Activated naive CD4-positive, alpha-beta T cell treated with anti-CD3 and anti-CD28 coated beads, Interleukin-2, amount 10 ng/mL, durations not matched to agents 7 days and 5 days (primary cell): ENCODE measurements around the gene MT1E.
"Not testable (repeated sequence)": the region's sequence is repeated elsewhere in the genome, so short reads cannot be mapped to it uniquely, and the experiment has no call there.

Source experiments
- CTCF ChIA-PET: fragments of 350-600 bp; sonication (Branson Sonifier 250); formaldehyde crosslinking; loops from one replicate; lab custom pipeline; 2021; ENCODE audit warnings: antibody characterized with exemption; lab: Charles Lee
- DNase-seq: peaks from one replicate; pipeline ENCODE4 v3.0.0-alpha.2; 2020
- H3K27ac Mint-ChIP-seq: one replicate; pipeline ENCODE4 v1.8.0; 2021; ENCODE audit warnings: mild to moderate bottlenecking, moderate library complexity, mixed read lengths
- H3K27me3 Mint-ChIP-seq: one replicate; pipeline ENCODE4 v1.8.0; 2021; ENCODE audit warnings: mild to moderate bottlenecking, mixed read lengths
- H3K36me3 Mint-ChIP-seq: one replicate; pipeline ENCODE4 v1.8.0; 2021; ENCODE audit warnings: mixed read lengths
- H3K4me1 Mint-ChIP-seq: one replicate; pipeline ENCODE4 v1.8.0; 2021; ENCODE audit warnings: mixed read lengths
- H3K4me3 Mint-ChIP-seq: one replicate; pipeline ENCODE4 v1.8.0; 2021; ENCODE audit warnings: mild to moderate bottlenecking, moderate library complexity, mixed read lengths
- H3K9me3 Mint-ChIP-seq: one replicate; pipeline ENCODE4 v1.8.0; 2021; ENCODE audit warnings: mixed read lengths

Gene MT1E

DNA sequence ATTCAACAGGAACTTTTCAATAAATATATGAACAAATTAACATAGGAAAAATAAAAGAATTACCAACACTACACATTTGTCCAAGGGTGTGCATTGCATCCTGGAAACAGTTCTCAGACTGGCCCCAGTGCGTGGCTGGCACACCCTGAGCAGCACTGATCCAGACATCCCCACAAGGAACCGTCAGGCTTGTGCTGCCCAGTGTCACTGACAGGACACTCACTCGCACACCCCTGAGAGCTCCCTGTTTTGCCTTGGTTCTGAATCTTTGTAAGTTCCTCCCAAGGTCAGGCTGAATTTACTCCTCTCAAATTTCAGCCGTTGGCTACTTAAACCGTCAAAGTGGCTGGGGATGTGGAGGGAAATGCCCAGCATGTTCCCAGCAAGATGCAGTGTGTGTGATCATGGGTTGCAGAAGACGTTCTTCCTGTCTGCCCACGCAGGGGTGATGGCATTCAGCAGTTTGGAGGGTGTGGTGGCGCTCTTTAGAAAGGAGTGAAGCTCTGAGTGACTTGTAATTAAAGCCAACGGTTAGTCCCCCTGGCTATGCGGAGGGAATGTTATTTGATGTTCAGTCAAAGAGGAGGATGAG, 15.5 kb upstream of the MT1E start:
- peaks cover 2% of the 10 kb centered on the region for H3K27me3 Mint-ChIP-seq
- H3K36me3 Mint-ChIP-seq = peaks cover 1% of the 10 kb centered on the region
- peak; percentile 47 for DNase-seq
- peak overlapping the region; percentile 93 for H3K27ac Mint-ChIP-seq
- CTCF ChIA-PET = interaction anchor here (0.9 to 2.1 kb wide), 2 partner anchors 92 to 254 kb away, joined by 3 to 6 read pairs; no protein-coding TSS in a partner anchor
- peak overlapping the region; percentile 92 for H3K4me3 Mint-ChIP-seq
- H3K9me3 Mint-ChIP-seq = no peaks in the 10 kb centered on the region
- peaks cover 48% of the 10 kb centered on the region for H3K4me1 Mint-ChIP-seq

- no peaks in the 10 kb centered on the region for H3K27me3 Mint-ChIP-seq
- H3K4me1 Mint-ChIP-seq = peaks cover 48% of the 10 kb centered on the region
- peak overlapping the region; percentile 93 for H3K27ac Mint-ChIP-seq
- no peak for DNase-seq
- H3K36me3 Mint-ChIP-seq = peaks cover 1% of the 10 kb centered on the region
- peak overlapping the region; percentile 38 for H3K4me3 Mint-ChIP-seq
- CTCF ChIA-PET = interaction anchor here (1.2 to 2.1 kb wide), 2 partner anchors 10 to 91 kb away, joined by 4 to 6 read pairs; no protein-coding TSS in a partner anchor
- no peaks in the 10 kb centered on the region for H3K9me3 Mint-ChIP-seq
Measured at GRCh38 chr16:56610609-56611111, 14.9 kb upstream of the MT1E start.

DNA sequence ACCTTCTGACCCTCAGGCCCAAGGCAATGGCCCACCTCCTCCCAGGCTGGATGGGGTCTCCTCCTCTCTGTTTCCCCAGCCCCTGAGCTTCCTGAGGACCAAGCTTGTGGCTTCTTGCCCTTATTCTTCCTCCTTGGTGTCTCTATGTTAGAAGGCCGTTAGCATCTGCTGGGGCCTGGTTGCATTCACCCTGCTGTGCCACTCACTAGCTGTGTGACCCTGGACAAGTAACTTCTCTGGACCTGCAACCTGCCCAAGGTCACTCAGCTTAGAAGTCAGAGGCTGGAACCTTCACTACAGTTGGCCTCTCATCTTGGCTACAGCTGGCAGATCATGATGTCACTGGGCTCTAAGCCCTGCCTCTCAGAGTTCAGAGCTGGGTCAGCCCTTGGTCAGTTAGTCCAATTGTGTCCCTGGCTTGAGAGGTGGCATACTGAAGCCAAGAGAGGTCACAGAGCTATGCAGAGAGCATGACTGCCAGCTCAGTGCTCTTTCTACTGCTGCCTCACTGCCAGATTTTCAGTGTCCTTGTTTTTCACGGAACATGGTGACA, 14.2 kb upstream of the MT1E start:
- DNase-seq = no peak
- CTCF ChIA-PET = interaction anchor here (1.2 to 2.1 kb wide), 2 partner anchors 11 to 91 kb away, joined by 4 to 6 read pairs; no protein-coding TSS in a partner anchor
- peaks cover 1% of the 10 kb centered on the region for H3K36me3 Mint-ChIP-seq
- H3K27ac Mint-ChIP-seq = no peak overlapping the region
- H3K9me3 Mint-ChIP-seq = no peaks in the 10 kb centered on the region
- no peak overlapping the region for H3K4me3 Mint-ChIP-seq
- no peaks in the 10 kb centered on the region for H3K27me3 Mint-ChIP-seq
- peaks cover 47% of the 10 kb centered on the region for H3K4me1 Mint-ChIP-seq

DNA sequence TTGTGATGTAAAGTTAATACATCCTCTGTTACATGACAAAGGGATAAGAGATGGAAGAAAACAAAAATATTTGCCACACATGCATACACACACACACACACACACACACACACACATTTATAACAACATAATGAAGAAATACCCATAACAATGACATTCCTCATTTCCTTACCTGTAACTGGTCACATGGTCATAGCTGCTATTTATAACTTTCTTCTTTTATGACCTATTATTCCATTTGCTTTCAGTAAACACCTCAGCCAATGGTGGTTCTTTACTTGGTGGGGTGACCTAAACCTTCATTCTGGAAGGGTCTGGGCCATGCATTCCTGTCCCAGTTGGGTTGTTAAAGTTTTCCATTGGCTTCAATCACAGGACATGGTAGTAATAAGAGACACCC, 11.9 kb upstream of the MT1E start:
- H3K36me3 Mint-ChIP-seq = peaks cover 1% of the 10 kb centered on the region
- no peak for DNase-seq

DNA sequence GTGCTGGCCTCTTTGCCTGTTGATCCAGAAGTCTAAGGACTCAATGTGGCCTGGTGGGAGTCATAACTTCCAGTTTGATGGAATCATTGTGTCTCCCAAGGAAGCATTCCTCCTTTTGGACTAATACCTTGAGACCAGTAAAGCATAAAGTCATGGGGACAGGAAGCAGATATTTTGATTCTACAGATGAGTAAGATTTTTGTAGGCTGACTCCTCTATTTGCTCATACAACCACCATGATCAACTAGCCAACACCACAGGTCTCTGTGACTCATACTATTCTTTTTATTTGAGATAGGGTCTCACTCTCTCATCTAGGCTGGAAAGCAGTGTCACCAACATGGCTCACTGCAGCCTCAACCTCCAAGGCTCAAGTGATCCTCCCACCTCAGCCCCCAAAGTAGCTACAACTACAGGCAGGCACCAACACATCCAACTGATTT, 11.0 kb upstream of the MT1E start:
- DNase-seq = no peak
- peaks cover 40% of the 10 kb centered on the region for H3K4me1 Mint-ChIP-seq
- peaks cover 31% of the 10 kb centered on the region for H3K27me3 Mint-ChIP-seq
- no peaks in the 10 kb centered on the region for H3K36me3 Mint-ChIP-seq
- no peak overlapping the region for H3K27ac Mint-ChIP-seq
- CTCF ChIA-PET = no interaction called here
- no peaks in the 10 kb centered on the region for H3K9me3 Mint-ChIP-seq
- H3K4me3 Mint-ChIP-seq = no peak overlapping the region

More for the DNA sequence above, 11.9 kb upstream of the MT1E start:
- CTCF ChIA-PET = interaction anchor here (1.2 kb wide), 1 partner anchor 10 kb away, joined by 4 read pairs; no protein-coding TSS in a partner anchor
- Mint-ChIP-seq H3K4me3 (no peak overlapping the region), H3K27ac (no peak overlapping the region), H3K4me1 (peaks cover 47% of the 10 kb centered on the region), H3K27me3 (peaks cover 22% of the 10 kb centered on the region), H3K9me3 (no peaks in the 10 kb centered on the region)

DNA sequence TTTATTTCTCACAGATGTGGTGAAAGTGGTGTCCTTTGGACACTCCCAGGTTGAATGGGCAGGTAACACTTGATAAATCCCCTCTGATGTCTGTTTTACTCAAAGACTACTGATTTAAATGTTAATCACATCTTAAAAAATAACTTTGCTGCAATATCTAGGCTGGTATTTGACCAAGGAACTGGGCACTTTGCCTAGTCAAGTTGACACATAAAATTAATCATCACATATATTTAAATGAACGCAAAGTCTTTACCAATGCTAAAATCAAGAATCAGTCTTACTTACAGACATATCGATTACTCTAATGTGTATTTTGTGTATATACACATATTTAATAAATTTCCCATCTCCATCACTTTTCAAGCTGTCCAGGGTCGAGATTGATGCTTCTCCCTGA, 10.2 kb upstream of the MT1E start:
- Mint-ChIP-seq H3K27ac (no peak overlapping the region), H3K4me1 (peaks cover 34% of the 10 kb centered on the region), H3K4me3 (no peak overlapping the region), H3K9me3 (no peaks in the 10 kb centered on the region), H3K27me3 (peaks cover 38% of the 10 kb centered on the region), H3K36me3 (no peaks in the 10 kb centered on the region)
- no peak for DNase-seq
- CTCF ChIA-PET = no interaction called here

DNA sequence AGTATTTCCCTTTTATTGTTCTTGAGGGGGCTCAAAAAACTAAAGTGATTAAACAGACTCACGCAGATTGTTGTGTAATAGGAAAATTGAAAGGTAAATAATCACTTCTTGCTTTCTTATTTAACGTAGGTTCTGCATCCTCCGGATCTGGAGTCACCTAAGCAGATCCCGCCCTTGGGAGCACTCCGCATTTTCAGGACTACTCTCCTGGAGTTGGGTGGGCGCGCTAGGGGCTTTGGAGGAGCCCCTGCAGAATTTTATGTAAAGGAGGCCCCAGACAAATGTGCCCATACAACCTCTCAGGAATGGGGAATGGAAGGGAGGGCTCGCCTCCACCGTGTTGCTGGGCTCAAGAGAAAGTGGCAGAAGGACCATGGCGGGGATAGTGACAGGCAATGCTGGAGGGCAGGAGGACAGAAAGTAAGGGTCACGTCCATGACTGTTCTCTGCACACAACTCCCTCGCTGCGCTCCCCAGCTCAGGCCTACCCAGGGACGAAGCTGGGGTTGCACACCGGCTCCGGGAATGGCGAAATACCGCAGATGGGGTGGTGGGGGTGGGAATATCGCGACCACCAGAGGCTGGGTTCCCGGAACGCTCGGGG, 8.9 kb upstream of the MT1E start:
- H3K9me3 Mint-ChIP-seq = no peaks in the 10 kb centered on the region
- H3K4me3 Mint-ChIP-seq = peak overlapping the region; percentile 17
- peaks cover 23% of the 10 kb centered on the region for H3K4me1 Mint-ChIP-seq
- no peaks in the 10 kb centered on the region for H3K36me3 Mint-ChIP-seq
- peaks cover 49% of the 10 kb centered on the region for H3K27me3 Mint-ChIP-seq
- no peak overlapping the region for H3K27ac Mint-ChIP-seq
- DNase-seq = no peak
- CTCF ChIA-PET = interaction anchor here (0.7 kb wide), 1 partner anchor 245 kb away, joined by 3 read pairs; no protein-coding TSS in a partner anchor

DNA sequence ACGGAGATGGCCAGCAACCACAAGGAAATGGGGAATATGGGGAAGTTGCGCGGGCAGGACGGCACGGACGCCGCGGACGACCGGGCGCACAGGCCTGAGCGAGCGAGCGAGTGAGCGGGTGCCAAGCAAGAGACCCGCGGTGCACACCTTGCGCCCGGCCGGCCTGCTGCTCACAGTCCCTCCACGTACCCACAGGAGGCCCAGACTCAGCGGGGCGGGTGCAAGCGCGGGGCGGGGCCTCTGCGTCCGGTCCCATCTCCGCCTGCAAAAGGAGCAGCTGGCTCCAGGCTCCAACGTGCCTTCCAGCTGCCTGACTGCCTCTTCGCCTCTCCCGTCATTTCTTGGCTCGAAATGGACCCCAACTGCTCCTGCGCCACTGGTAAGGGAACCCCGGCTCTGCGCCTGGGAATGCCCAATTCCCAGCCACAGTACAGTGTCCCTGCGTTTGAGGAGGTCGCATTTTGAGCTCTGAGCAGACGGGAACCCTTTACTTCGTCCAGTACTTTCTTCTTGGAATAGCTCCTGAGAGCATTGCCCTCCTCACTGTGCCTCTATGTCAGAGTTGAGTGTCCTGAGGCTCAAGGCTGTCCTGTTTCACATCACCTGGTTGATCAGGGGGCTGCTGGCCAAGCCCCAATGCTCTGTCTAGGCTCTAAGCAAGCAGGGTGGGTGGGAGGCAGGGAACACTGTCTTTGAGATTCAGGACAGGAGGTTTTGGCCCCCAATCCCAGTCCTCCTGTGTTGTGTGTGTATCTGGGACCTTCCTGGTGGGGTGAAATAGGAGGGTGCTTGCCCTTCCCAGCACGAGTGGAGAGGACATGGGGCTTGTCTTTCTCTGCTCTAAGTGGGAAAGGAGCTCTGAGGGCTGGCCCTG, 8.1 kb upstream of the MT1E start:
- Mint-ChIP-seq H3K4me1 (peaks cover 23% of the 10 kb centered on the region), H3K4me3 (peak overlapping the region; percentile 39), H3K27me3 (peaks cover 54% of the 10 kb centered on the region), H3K36me3 (no peaks in the 10 kb centered on the region), H3K9me3 (no peaks in the 10 kb centered on the region), H3K27ac (no peak overlapping the region)
- DNase-seq = peak; percentile 78
- CTCF ChIA-PET = interaction anchor here (0.7 to 2.1 kb wide), 4 partner anchors 17 to 244 kb away, joined by 3 to 6 read pairs (median 3); no protein-coding TSS in a partner anchor

- Mint-ChIP-seq H3K27ac (no peak overlapping the region), H3K36me3 (no peaks in the 10 kb centered on the region), H3K27me3 (peaks cover 61% of the 10 kb centered on the region), H3K4me1 (peaks cover 23% of the 10 kb centered on the region), H3K4me3 (no peak overlapping the region), H3K9me3 (no peaks in the 10 kb centered on the region)
- DNase-seq = no peak
- CTCF ChIA-PET = interaction anchor here (0.6 to 2.1 kb wide), 4 partner anchors 18 to 84 kb away, joined by 3 to 6 read pairs (median 4); no protein-coding TSS in a partner anchor
Measured at GRCh38 chr16:56618138-56618537, 7.4 kb upstream of the MT1E start.

GRCh38 chr16:56620339-56620897, 5.2 kb upstream of the MT1E start:
- H3K4me3 Mint-ChIP-seq = no peak overlapping the region
- peaks cover 76% of the 10 kb centered on the region for H3K27me3 Mint-ChIP-seq
- no peak overlapping the region for H3K27ac Mint-ChIP-seq

GRCh38 chr16:56621665-56622445, 3.7 kb upstream of the MT1E start:
- DNase-seq, H3K4me3 Mint-ChIP-seq, H3K36me3 Mint-ChIP-seq, H3K27ac Mint-ChIP-seq, H3K9me3 Mint-ChIP-seq, CTCF ChIA-PET: not testable (repeated sequence)
- Mint-ChIP-seq H3K4me1 (peaks cover 37% of the 10 kb centered on the region), H3K27me3 (peaks cover 87% of the 10 kb centered on the region)

More at GRCh38 chr16:56620339-56620897, 5.2 kb upstream of the MT1E start:
- Mint-ChIP-seq H3K4me1 (peaks cover 28% of the 10 kb centered on the region), H3K9me3 (no peaks in the 10 kb centered on the region), H3K36me3 (peaks cover 2% of the 10 kb centered on the region)
- CTCF ChIA-PET = interaction anchor here (0.6 kb wide), 1 partner anchor 56 kb away, joined by 3 read pairs; no protein-coding TSS in a partner anchor
- no peak for DNase-seq

DNA sequence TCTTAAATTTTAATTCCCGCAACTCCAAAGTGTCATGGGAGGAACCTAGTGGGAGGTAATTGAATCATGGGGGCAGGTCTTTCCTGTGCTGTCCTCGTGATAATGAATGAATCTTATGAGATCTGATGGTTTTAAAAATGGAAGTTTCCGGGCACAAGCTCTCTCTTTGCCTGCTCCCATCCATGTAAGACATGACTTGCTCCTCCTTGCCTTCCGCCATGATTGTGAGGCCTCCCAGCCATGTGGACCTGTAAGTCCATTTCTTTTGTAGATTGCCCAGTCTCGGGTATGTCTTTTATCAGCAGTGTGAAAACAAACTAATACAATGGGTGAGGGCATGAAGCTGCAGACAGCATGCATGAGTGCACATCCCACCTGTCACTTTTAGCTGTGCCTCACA, 2.4 kb upstream of the MT1E start:
- Mint-ChIP-seq H3K4me1 (peaks cover 28% of the 10 kb centered on the region), H3K27me3 (peaks cover 80% of the 10 kb centered on the region)
- DNase-seq, H3K4me3 Mint-ChIP-seq, H3K36me3 Mint-ChIP-seq, H3K27ac Mint-ChIP-seq, H3K9me3 Mint-ChIP-seq: not testable (repeated sequence)
- CTCF ChIA-PET = interaction anchor here (1.4 kb wide), 1 partner anchor 20 kb away, joined by 4 read pairs; no protein-coding TSS in a partner anchor
